Loucy (cell line): ENCODE data around the gene APBB2.

Source experiments
- H2AFZ ChIP-seq: fragments of 200-600 bp; sonication (generic); 2 replicates; pipeline ENCODE4 v1.6.0; 2016; ENCODE audit warnings: antibody characterized with exemption, mild to moderate bottlenecking, low read length, moderate library complexity
- H3F3A ChIP-seq: fragments of 200-600 bp; 2 replicates; pipeline ENCODE4 v1.6.0; 2016; ENCODE audit warnings: antibody characterized with exemption, low read depth, mild to moderate bottlenecking
- H3K27me3 ChIP-seq: fragments of 200-600 bp; sonication (generic); 2 replicates; pipeline ENCODE4 v1.6.1; 2014; ENCODE audit warnings: low read length, mild to moderate bottlenecking; ENCODE audit not compliant: insufficient read depth, poor library complexity, severe bottlenecking
- H3K36me3 ChIP-seq: fragments of 200-600 bp; sonication (generic); 2 replicates; pipeline ENCODE4 v1.6.1; 2016; ENCODE audit warnings: low read length; ENCODE audit not compliant: insufficient read depth
- H3K4me1 ChIP-seq: fragments of 200-600 bp; sonication (generic); 2 replicates; pipeline ENCODE4 v1.5.1; 2014; ENCODE audit warnings: low read length, mild to moderate bottlenecking; ENCODE audit not compliant: insufficient read depth, poor library complexity, severe bottlenecking
- H3K4me2 ChIP-seq: fragments of 200-600 bp; sonication (generic); 2 replicates; pipeline ENCODE4 v1.6.0; 2014; ENCODE audit warnings: antibody characterized with exemption, low read length, low read depth, mild to moderate bottlenecking; ENCODE audit not compliant: poor library complexity, severe bottlenecking
- H3K4me3 ChIP-seq: fragments of 200-600 bp; sonication (generic); 2 replicates; pipeline ENCODE4 v1.5.1; 2014; ENCODE audit warnings: low read length, mild to moderate bottlenecking, mixed read lengths; ENCODE audit not compliant: poor library complexity, severe bottlenecking
- H3K79me2 ChIP-seq: fragments of 200-600 bp; sonication (generic); 2 replicates; pipeline ENCODE4 v1.6.1; 2014; ENCODE audit warnings: low read length; ENCODE audit not compliant: insufficient read depth
- H3K9ac ChIP-seq: fragments of 200-600 bp; sonication (generic); 2 replicates; pipeline ENCODE4 v1.6.0; 2014; ENCODE audit warnings: mild to moderate bottlenecking, low read depth, low read length, moderate library complexity; ENCODE audit not compliant: poor library complexity, severe bottlenecking
- H3K9me2 ChIP-seq: fragments of 200-600 bp; sonication (generic); replicated peaks from 2 replicates; pipeline ENCODE4 v1.6.1; 2016; ENCODE audit warnings: low read depth, low read length, mixed read lengths
- H3K9me3 ChIP-seq: fragments of 200-600 bp; sonication (generic); 2 replicates; pipeline ENCODE4 v1.6.1; 2014; ENCODE audit warnings: mild to moderate bottlenecking, antibody characterized with exemption, low read length, low read depth; ENCODE audit not compliant: insufficient read depth
- H4K20me1 ChIP-seq: fragments of 200-600 bp; sonication (generic); 2 replicates; pipeline ENCODE4 v1.6.0; 2014; ENCODE audit warnings: antibody characterized with exemption, low read length, mild to moderate bottlenecking; ENCODE audit not compliant: insufficient read depth, poor library complexity, severe bottlenecking
- EZH2phosphoT487 ChIP-seq: fragments of 200-600 bp; IDR thresholded peaks from 2 replicates; pipeline ENCODE4 v1.6.1; 2018; ENCODE audit warnings: antibody characterized with exemption, mild to moderate bottlenecking, moderate library complexity, borderline replicate concordance
- TF ChIP-seq, protein P1 (sequence below): fragments of 200-600 bp; sonication (generic); conservative IDR thresholded peaks from 2 replicates; pipeline ENCODE4 v1.5.1; 2014; ENCODE audit warnings: mild to moderate bottlenecking, antibody characterized with exemption, low read length

Gene APBB2

DNA sequence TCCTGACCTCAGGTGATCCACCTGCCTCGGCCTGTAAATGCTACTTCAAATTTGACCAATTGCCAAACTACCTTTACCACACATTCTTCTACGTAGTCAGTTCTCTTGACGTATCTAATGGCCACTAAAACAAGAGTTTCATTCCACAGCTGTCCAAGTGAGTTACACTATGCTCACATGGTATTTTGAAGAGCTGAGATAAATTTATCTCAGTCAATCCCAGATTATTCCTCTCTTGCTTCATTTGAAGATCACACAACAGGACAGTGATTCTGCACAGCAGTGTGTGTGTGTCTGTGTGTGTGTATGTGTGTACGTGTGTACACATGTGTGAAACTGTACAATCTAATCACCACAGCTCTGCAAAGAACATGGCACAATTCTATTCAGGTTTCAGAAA lies 133.4 kb downstream of the APBB2 start:
- H3K4me2 ChIP-seq: no peak overlapping the region
- no peaks in the 10 kb centered on the region for H4K20me1 ChIP-seq
- no peak overlapping the region for H2AFZ ChIP-seq
- no peak overlapping the region for H3K9ac ChIP-seq
- no peaks in the 10 kb centered on the region for H3K27me3 ChIP-seq
- H3K4me3 ChIP-seq: no peak overlapping the region
- no peaks in the 10 kb centered on the region for H3F3A ChIP-seq
- TF ChIP-seq, protein P1, sequence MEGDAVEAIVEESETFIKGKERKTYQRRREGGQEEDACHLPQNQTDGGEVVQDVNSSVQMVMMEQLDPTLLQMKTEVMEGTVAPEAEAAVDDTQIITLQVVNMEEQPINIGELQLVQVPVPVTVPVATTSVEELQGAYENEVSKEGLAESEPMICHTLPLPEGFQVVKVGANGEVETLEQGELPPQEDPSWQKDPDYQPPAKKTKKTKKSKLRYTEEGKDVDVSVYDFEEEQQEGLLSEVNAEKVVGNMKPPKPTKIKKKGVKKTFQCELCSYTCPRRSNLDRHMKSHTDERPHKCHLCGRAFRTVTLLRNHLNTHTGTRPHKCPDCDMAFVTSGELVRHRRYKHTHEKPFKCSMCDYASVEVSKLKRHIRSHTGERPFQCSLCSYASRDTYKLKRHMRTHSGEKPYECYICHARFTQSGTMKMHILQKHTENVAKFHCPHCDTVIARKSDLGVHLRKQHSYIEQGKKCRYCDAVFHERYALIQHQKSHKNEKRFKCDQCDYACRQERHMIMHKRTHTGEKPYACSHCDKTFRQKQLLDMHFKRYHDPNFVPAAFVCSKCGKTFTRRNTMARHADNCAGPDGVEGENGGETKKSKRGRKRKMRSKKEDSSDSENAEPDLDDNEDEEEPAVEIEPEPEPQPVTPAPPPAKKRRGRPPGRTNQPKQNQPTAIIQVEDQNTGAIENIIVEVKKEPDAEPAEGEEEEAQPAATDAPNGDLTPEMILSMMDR: no peak
- TF ChIP-seq EZH2phosphoT487: no peak
- H3K36me3 ChIP-seq: no peaks in the 10 kb centered on the region
- H3K4me1 ChIP-seq: no peaks in the 10 kb centered on the region
- H3K79me2 ChIP-seq: no peaks in the 10 kb centered on the region
- H3K9me2 ChIP-seq: no peaks in the 10 kb centered on the region
- no peaks in the 10 kb centered on the region for H3K9me3 ChIP-seq

DNA sequence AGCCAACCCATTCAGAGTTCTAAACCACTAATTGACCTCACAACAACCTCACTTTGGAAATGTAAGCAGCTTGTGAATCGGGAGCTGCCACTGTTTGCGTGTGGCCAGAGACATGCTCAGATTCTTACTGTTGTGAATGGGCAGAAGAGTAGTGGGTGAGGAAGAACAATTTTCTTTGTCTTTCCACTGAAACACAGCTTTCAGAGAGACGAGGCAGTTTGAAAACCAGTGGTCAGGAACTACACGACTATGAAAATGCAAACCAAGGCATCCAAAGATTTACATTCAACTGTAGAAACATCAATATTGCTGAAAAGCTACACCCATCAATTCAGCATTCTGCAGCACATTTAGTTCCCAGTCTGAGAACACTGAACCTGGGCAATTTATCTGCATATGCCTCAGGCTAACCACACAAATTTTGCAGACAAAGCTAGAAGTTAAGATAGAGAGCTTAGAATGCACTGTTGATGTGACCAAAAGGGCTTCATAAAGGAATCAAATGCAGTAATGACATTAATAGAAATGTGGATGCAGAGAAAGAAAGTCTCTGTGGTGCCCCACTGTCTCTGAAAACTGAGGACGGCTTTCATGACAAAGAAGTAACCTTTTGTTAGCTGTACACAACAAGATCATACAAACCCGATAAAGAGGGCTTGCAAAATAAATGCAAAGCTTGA lies 134.3 kb downstream of the APBB2 start:
- H2AFZ ChIP-seq: no peak overlapping the region
- no peak for TF ChIP-seq EZH2phosphoT487
- TF ChIP-seq, protein P1: no peak
- no peaks in the 10 kb centered on the region for H3K27me3 ChIP-seq
- no peaks in the 10 kb centered on the region for H3K4me1 ChIP-seq
- H3K4me2 ChIP-seq: no peak overlapping the region
- no peaks in the 10 kb centered on the region for H3K9me2 ChIP-seq
- H3K79me2 ChIP-seq: no peaks in the 10 kb centered on the region
- H3K9me3 ChIP-seq: no peaks in the 10 kb centered on the region
- H4K20me1 ChIP-seq: no peaks in the 10 kb centered on the region
- H3F3A ChIP-seq: no peaks in the 10 kb centered on the region
- H3K9ac ChIP-seq: no peak overlapping the region
- no peak overlapping the region for H3K4me3 ChIP-seq
- no peaks in the 10 kb centered on the region for H3K36me3 ChIP-seq

- no peaks in the 10 kb centered on the region for H3K9me3 ChIP-seq
- no peak overlapping the region for H2AFZ ChIP-seq
- H3K4me1 ChIP-seq: no peaks in the 10 kb centered on the region
- no peak overlapping the region for H3K9ac ChIP-seq
- TF ChIP-seq, protein P1: no peak
- TF ChIP-seq EZH2phosphoT487: no peak
- H3K4me3 ChIP-seq: no peak overlapping the region
- H4K20me1 ChIP-seq: no peaks in the 10 kb centered on the region
- no peaks in the 10 kb centered on the region for H3K79me2 ChIP-seq
- no peak overlapping the region for H3K4me2 ChIP-seq
- H3F3A ChIP-seq: no peaks in the 10 kb centered on the region
- H3K36me3 ChIP-seq: no peaks in the 10 kb centered on the region
- no peaks in the 10 kb centered on the region for H3K9me2 ChIP-seq
- no peaks in the 10 kb centered on the region for H3K27me3 ChIP-seq
Measured at GRCh38 chr4:41077628-41078027, 136.7 kb downstream of the APBB2 start.
